AG08396 (cell line): ENCODE results near the gene NDST1.
"Not testable (repeated sequence)": the region's sequence is repeated elsewhere in the genome, so short reads cannot be mapped to it uniquely, and the experiment has no call there.

Experiments
- DNase-seq: peaks from one replicate; pipeline ENCODE4 v3.0.0; 2012; ENCODE audit warnings: low spot score, mixed read lengths

Gene NDST1

DNA sequence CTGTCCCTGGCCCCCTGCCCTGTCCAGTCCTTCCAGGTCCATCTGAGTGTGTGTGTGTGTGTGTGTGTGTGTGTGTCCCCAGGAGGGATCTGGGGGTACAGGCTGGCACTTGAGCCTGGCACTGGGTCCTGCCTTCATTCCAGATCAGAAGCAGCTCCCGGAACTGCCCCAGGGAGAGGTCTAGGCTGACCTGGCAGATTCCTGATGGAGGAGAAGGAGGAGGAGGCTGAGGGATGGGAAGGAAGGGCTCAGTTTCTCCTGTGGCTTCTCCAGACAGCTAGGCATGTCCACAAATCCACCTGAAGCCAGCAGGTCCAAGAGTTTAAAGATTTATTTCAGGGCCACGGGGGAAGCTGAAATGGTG is 328 bp downstream of the NDST1 start:
- DNase-seq, result no peak

DNA sequence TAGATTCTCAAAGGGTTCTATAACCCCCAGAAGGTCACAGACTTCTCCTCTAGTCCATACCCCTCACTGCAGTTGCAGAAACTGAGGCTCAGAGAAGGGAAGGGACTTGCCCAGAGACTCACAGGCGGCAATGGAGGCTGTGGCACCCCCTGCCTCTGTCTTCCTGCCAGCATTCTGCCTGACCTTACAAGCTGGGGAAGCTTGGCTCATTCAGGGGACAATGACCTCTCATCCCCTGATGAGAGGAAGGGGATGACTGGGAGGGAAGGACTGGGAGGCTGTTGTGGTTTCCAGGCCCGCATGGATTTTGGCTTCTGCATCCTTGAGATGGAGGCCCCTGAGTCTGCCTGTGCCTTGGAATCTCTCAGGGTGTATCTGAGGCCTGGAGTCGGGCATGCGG is 897 bp downstream of the NDST1 start:
- no peak for DNase-seq

DNA sequence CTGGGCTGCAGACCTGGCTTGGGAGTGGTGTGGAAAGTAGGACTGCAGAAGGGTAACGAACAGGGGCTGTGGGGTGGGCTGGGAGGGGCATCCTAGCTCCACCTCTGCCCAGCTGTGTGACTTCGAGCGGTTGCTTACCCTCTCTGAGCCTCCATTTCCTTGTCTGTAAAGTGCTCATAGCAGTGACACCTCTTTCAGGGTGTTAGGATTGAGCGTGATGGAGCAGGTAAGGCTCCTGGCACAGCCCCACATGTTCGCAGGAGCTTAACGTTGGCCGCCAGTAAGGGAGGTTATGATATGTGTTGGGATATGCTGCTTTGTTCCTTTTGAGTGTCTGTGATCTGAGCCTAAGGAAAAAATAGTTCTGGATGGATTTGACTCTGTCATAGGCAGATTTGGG is 2.1 kb downstream of the NDST1 start:
- DNase-seq, result no peak

DNA sequence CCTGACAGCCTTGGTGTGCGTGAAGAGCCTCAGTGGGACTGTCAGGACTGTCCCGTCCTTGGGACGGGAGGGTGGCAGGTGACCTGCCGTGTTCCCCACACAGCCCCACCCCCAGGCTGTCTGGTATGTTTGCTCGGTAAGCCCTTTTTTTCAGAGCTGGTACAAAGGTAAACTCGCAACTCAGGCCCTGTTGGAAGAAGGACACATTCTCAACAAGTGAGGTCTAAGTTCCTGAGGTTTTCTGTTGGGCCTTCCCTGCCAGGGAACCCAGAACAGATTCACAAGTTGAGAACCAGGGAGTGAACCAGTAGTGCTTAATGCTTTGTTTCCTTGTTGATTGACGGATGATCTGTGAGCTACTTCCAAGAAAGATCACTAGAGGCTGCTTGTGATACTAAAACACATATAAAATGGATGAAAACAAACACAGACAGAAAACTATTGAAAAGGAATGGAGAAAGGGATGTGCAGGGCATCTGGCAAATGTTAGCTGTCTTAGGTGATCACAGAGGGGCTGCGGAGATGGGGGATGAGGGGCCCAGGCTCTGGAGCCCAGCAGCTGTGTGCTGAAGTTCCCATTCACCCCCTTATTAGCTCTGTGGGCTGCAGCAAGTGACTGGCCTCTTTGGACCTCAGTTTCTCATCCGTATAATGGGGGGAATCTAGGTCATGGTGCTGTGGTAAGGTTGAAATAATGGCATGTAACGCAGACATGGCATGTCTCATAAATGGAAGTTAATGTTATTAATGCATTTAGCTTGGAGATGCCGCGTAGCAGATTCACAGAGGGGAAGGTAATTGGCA is 2.7 kb downstream of the NDST1 start:
- no peak for DNase-seq

DNA sequence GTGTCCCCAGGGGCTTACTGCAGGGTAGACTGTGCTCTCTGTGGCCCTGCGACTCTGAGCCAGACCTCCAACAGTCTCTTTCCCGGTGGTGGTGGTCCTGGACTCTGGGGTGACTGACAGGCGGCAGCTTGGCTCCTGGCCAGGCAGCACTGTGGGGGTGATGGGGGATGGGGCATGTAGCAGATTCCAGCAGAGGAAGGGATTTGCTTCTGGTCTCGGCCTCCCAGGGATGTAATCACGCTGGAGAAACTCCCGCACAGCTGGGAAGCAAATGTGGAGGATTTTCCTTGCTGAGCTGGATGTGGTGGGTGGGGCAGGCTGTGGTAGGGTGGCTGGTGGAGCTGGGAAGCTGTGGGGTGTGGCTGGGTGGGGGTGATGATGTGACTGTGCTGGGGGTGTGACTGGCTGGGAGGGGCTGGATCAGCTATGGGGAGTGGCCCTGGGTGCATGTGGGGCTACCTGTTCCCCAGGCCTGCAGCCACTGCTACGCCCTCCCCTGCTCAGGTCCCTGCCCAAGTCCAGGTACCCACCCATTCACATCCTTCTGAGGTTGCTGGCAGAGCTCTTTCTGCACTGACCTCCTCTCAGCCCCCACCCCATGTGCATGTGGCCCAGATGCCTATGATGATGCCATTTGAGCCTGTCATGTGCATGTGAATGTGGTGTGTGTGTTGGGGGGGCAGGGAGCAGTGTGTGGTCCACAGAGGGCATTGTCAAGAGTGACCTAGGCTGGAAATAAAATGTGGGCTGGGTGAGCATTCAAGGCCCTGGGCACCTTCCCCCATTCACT is 3.8 kb downstream of the NDST1 start:
- DNase-seq, result peak; percentile 61

DNA sequence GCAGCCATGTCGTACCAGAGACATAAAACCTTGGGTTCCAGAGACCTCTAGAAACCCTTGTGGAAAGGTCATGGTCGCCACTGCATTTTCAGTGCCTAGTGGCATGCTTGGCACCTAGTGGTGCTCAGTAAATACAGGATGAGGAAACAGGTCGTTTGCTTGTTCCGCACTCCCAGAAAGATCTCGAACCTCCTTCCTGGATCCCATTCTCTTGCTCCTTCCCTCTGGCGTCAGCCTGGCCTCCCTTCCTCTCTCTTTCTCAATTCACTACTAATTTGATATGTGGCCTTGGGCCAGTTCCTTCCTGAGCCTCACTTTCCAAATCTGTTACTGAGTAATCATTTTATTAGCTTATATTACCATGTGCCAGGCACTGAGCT is 4.4 kb downstream of the NDST1 start:
- DNase-seq, result no peak

DNA sequence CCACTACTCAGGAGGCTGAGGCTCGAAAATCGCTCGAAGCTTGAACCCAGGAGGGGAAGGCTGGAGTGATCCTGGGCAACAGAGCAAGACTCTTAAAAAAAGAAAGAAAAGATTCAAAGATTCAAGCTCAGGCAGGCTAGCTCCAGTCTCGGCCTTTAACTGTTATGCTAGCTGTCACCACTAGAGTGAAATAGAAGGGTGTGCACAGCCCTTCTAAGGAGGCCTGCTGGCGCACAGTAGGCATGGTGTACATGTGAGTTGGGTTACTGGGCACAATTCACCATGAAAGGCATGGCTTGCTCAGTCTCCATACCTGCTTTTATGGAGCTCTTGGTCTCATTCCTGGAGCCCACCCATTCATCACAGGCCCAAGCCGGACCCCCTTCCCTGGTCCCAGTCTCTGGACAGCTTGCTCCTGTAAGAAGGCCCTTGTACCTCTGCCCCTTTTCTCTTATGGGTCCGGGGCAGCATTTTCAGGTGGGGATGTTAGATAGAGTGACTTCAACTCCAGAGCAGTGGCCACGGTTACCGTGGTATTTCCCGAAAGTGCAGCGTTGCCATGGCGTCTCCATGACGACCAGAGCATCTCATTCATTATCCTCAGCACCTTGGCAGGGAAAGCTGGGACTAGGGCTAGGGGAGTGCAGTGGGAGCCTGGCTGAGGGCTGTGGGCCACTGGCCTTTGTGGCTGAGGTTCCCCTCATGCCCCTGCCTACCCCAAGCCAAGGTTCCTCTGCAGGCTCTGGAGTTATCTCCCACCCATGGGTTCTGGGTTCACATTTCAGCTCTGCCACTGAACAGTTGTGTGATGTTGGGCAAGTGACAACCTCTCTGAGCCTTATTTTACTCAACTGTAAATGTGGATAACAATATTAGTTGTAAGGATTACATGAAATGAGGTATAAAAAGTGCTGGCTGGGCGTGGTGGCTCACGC is 5.7 kb downstream of the NDST1 start:
- no peak for DNase-seq

DNA sequence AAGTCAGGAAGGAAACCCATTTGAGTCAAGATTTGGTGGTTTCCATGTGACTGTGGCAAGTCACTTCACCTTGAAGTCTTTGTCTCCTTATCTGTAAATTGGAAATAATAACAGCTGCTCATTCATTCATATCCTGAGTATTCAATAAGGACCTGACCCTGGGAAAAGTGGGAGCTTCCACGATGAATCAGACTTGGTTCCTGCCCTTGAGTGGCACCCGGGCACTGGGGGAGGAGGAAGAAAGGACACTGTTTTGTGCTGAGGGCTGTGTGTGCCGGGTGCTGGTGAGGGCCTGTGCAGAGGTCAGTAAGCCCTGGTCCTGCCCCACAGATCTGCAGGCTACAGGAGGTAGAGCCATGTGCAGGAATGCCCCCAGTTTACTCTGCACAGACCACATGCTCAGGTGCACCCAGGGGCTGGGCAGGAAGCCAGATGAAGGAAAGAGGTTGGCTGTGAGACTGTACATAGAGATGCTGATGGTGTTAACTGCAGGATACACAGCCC is 6.8 kb downstream of the NDST1 start:
- no peak for DNase-seq

DNA sequence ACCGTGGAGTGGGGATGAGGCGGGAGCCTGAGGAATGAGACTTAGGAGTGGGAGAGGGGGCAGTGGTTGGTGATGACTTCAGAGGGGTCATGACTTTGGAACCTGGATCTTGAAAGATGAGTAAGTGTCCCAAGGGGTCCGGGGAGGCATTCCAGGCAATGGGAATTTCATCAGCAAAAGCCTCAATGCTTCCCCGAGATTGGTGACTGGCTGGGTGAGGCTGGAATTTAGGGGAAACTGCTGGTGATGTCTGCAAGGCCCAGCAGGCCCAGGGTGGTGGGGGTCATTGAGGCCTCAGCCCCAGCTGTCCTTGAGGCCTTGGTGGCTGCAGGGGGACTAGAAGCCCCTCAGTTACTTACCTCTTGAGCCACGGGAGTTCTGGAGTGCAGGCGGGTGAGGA is 7.5 kb downstream of the NDST1 start:
- DNase-seq, result no peak

DNA sequence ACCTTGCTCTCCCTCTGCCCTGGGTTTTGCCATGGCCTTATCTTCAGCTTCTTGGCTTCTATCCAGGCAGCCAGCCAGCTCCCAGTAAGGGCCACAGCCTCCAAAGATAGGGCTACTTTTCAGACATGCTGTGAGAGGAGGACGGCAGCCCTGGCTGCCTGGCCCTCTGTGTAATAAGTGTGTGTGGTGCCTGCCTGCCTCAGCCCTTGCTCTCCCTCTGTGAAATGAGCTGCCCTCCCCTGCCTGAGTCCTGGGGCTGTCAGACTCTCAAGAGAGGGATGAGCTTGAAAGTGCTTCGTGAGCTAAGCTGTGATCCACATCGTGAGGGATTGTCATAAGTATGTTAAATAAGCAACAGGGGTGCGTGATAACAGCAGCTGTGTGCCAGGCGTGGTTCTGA is 8.1 kb downstream of the NDST1 start:
- peak; percentile 44 for DNase-seq

DNA sequence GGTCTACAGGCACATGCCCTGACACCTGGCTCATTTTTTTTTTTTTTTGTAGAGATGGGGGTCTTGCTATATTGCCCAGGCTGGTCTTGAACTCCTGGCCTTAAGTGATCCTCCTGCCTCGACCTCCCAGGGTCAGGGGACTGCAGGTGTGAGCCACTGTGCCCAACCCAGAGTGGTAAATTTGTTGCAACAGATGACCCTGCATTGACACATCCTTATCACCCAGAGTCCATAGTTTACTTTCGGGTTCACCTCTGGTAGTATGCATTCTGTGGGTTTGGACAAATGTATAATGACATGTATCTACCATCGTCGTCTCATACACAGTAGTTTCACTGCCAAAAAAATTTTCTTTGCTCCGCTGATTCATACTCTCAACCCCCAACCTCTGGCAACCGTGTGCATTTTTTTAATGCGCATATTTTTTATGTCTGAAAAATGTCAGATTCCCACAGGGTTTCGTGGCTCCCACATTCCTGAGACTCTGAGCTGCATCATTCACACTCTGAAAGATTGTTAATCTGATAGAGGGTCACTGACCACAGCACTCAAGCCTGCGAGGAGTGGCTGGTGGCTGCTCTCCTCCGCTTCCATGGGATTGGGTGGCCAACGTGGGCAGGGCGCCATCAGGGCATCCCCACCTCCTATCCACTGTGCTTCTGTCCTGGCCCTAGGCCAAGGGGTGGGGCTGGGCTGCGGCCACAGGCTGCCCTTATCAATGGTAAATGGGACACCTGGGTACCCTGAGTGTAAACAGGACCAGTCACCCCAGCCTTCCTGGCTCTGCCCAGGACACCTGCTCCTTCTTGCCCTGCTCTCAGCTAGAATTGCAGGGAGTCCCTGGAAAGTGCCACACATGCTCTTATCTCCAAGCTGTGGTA is 9.6 kb downstream of the NDST1 start:
- DNase-seq, result peak; percentile 92

DNA sequence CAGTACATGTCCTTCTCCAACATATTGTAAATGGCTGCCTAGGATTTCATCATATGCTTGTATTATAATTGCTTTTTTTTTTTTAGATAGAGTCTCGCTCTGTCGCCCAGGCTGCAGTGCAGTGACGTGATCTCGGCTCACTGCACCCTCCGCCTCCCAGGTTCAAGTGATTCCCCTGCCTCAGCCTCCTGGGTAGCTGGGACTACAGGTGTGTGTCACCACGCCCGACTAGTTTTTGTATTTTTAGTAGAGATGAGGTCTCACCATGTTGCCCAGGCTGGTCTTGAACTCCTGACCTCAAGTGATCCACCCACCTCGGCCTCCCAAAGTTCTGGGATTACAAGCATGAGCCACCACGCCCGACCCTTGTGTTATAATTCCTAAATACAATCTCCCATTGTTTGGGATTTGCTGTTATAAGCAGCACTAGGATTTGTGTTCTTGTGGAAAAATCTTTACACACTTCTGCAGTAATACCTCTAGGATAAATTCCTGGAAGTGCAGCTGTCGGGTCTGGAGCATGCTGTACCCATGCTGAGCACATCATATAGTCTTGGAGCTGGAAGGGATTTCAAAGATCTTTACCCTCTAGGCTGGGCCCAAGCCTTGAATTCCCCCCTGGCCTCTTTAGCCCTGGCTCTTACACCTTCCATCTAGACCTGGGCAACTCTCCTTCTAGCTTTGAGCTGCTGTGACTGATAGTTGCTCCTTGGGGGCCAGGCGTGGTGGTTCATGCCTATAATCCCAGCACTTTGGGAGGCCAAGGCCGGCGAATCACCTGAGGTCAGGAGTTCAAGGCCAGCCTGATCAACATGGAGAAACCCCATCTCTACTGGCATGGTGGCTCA is 11.0 kb downstream of the NDST1 start:
- not testable (repeated sequence) for DNase-seq

DNA sequence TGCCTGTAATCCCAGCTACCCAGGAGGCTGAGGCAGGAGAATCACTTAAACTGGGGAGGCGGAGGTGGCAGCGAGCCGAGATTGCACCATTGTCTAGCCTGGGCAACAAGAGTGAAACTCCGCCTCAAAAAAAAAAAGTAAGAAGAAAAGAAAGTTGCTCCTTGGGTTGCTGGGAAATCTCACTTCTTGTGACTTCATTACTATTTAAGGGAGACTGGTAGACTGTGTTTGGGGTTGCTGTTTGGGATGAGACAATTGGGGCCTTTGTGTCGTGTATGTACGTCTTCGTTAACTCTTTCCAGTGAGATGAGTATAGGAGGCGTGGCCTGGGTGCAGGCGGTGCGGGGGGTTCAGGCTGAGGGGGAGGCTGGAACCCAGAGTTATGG is 11.6 kb downstream of the NDST1 start:
- no peak for DNase-seq

DNA sequence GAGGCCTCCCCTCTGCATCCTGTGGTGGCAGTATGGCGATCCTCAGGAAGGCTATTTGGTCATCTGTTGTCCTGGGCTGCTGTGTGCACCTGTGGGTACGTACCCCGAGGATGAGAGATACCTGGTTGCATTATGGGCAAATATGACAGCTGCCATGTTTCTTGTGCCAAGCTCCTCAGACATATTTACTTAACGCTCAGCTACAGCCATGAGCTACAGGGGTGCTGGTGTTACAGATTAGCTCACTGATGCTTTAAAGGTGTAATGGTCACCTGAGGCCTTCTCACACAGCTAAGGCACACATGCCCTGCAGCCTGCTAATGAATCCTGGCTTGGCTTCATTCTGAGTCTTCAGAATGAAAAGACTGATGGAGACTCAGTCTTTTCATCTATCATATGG is 12.0 kb downstream of the NDST1 start:
- DNase-seq, result no peak

DNA sequence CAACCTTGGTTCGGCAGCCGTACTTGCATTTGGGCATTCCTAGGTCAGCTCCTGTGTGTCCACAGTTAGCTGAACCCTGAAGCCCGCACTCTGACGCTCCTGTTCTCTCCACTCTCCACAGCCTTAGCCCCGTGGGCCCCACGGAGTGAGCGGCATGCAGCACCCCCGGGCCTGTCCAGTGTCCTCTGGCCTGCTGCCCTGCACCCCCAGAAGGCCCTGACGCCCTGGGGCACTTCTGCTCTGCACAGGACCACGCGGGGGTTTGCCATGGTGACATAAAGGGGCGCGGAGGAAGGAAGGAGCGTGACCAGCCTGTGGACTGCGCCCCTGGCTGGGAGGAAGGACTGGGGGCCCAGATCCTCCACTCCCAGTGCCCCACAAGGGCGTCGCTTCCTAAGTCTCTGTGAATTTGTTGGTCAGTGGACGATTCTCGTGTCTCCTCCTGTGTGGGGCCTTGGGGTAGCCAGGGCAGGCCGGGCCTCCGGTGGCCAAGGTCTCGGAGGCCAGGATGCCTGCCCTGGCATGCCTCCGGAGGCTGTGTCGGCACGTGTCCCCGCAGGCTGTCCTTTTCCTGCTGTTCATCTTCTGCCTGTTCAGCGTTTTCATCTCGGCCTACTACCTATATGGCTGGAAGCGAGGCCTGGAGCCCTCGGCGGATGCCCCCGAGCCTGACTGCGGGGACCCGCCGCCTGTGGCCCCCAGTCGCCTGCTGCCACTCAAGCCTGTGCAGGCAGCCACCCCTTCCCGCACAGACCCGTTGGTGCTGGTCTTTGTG is 13.0 kb downstream of the NDST1 start:
- no peak for DNase-seq

DNA sequence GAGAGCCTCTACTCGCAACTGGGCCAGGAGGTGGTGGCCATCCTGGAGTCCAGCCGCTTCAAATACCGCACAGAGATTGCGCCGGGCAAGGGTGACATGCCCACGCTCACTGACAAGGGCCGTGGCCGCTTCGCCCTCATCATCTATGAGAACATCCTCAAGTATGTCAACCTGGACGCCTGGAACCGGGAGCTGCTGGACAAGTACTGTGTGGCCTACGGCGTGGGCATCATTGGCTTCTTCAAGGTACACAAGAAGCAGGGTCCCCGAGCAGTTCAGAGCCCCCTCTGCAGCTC is 13.5 kb downstream of the NDST1 start:
- no peak for DNase-seq

DNA sequence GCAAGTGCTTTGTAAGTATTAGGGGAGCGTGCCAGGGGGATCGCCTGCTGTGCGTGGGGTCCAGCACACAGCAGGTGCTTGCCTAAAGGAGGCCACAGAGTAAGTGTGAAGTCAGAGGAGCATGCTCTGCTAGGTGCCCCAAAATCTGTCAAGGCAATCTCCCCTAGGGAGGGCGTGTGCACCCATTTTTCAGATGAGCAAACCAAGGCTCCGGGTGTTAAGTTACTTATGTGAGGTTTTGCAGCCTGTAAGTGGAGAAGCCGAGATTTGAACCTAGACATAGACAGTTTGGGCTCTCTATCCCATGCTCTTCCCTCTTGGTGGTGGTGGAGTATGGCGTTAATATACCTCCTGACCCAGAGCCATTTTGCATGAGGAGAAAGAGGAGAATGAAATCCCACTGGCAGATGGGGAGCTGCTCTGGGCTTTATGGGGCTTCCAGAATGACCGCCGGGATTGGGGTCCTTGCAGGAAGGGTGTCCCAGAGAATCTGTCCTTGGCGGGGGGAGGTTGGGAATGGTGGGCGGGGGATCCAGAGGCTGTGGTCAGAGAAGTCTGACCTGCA is 14.1 kb downstream of the NDST1 start:
- DNase-seq, result no peak

DNA sequence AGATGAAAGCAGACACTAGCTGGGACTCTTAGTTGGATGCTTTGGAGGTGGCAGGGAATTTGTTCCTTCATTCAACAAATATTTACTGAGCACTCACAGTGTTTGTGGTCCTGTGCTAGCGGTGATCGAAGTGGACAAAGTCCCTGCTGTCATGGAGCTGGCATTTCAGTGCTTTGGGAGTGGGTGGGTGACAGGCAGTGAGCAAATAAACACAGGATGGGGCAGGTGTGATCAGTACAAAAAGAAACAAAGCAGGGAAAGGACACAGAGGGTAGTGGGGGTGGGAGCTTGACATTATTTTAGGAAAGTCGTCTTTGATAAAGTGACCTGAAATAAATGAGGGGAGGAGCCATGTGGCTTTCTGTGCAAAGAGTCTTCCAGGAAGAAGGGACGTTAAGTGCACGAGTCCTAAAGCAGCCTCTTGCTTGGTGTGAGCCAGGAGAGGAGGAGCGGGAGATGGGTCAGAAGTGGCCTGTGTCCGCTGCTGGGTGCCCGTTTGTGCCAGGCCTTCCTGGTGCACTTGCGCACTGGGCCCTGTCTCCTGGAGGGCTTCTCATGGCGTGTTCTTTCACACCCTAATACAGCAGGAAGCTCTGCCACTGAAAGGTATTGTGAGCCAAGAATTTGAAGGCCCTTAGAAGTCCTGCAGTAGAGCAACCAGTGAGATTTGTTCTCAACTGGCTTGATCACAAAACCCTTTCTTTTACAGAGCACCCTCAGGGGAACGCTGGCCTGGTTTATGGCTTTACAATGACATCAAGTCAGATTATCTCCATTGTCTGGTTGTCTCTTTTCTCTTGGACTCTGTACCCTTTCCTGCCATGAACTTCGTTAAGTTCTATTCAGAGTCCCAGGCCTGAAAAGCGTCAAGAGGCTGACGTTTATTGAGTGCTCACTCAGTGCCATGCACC is 14.8 kb downstream of the NDST1 start:
- DNase-seq, result no peak
